ENCODE data around the gene WDR48. TPM values are rescaled to one million over a fixed set of nuclear protein-coding genes. Genes with fewer than 3 reads are reported as not detected.

Gene WDR48
- total and polyA plus RNA-seq, 9 of the 15 experiments (the other 6 are each of a cell fraction or from before 2014, with no cell fraction given), result 26.6 to 70.6 (median 48.0) TPM

GRCh38 chr3:39094851-39095677 is 43.2 kb downstream of the WDR48 start:
- FAIRE-seq (peak; percentile 29), ATAC-seq (peak; percentile 16; the same call in 2 of the 3 replicates), DNase-seq (ENCODE audit: extremely low read depth in 1 of 4, low spot score in 3 of 4) (no peak)
- Histone ChIP-seq H2AFZ (ENCODE audit: low read depth, low read length) (no peak overlapping the region), H3K27me3 (ENCODE audit: control insufficient read depth in 2 of 2, insufficient read depth in 2 of 2, low read length in 2 of 2) (no peaks in the 10 kb centered on the region), H4K20me1 (replicated peaks; ENCODE audit: control insufficient read depth, insufficient read depth, low read length) (0 out of 2 replicates have a peak, but pooled peaks cover 4% of the 10 kb centered on the region), H3K4me3 (no peak overlapping the region), H3K27ac (ENCODE audit: extremely low read depth, low read depth, low read length) (no peak overlapping the region), H3K9me3 (replicated peaks; ENCODE audit: control insufficient read depth, insufficient read depth, low read depth, low read length) (no peaks in the 10 kb centered on the region), H3K4me2 (ENCODE audit: insufficient read depth, low read length) (no peak overlapping the region), H3K4me1 (replicated peaks in 1 of 2; ENCODE audit: control insufficient read depth in 2 of 2, insufficient read depth in 2 of 2, low read length in 2 of 2) (no peaks in the 10 kb centered on the region), H3K36me3 (ENCODE audit: control insufficient read depth, insufficient read depth, low read length) (peaks cover 89% of the 10 kb centered on the region), H3K9ac (ENCODE audit: insufficient read depth in 1 of 2, low read depth in 2 of 2, low read length in 2 of 2) (no peak overlapping the region), H3K9me1 (ENCODE audit: control insufficient read depth, insufficient read depth, low read length) (no peaks in the 10 kb centered on the region), H3K79me2 (ENCODE audit: control insufficient read depth, insufficient read depth, low read length) (no peaks in the 10 kb centered on the region)
- intact Hi-C loops (cut with micrococcal nuclease), result no loop called here
- CTCF ChIA-PET (ENCODE audit: low intra/inter-chr PET ratio), result no interaction called here
- no peak for TF ChIP-seq ZBTB8A (IDR thresholded peaks at IDR 0.05; ENCODE audit: partially characterized antibody)
- no peak for TF ChIP-seq HMG20A (CRISPR knock-in tag; conservative IDR thresholded peaks at IDR 0.05)
- 0 out of 4 replicates have a peak, but pooled peaks of 1 of the 2 experiments have one; percentile 9 for TF ChIP-seq SIX5 (IDR thresholded peaks at IDR 0.05; ENCODE audit: borderline replicate concordance in 1 of 2, insufficient read depth in 1 of 2, low read depth in 1 of 2, low read length in 2 of 2)
- TF ChIP-seq CEBPB (tag; IDR thresholded peaks at IDR 0.05), result peak; percentile 47; the same call in 1 of the 2 replicates
- TF ChIP-seq CEBPG (CRISPR knock-in tag; IDR thresholded peaks at IDR 0.05), result no peak
- TF ChIP-seq CEBPG (tag; conservative IDR thresholded peaks at IDR 0.05 in 1 of 2, IDR thresholded peaks at IDR 0.05 in 1 of 2), result peak in 1 of 2 experiments; percentile 55; a peak in 1 of 4 replicates
- TF ChIP-seq MBD1 (CRISPR knock-in tag; IDR thresholded peaks at IDR 0.05), result no peak
- TF ChIP-seq LARP7 (IDR thresholded peaks at IDR 0.05), result no peak
- in situ Hi-C loops (cut with MboI), result no loop called here
- 66% methylated on average over 7 of the region's 7 CpGs for WGBS (ENCODE audit: insufficient coverage, low coverage, missing lambda C conversion rate)
- TSS peak; percentile 18 for BruUV-seq (replicated peaks)
- POLR2A ChIA-PET, result interaction anchor here (0.6 to 1.8 kb wide), 6 partner anchors 10 to 83 kb away, joined by 3 to 5 read pairs (median 4); no protein-coding TSS in a partner anchor
